GM12878 (cell line): ENCODE measurements around the gene PANK1. TPM values are rescaled to one million over a fixed set of nuclear protein-coding genes. Genes with fewer than 3 reads are reported as not detected.

Experiments
- ATAC-seq: fragments of 200-7000 bp; cut with Tn5 transposase; 3 replicates; pipeline ENCODE4 v1.9.1; 2020; ENCODE audit warnings: mild to moderate bottlenecking, moderate library complexity
- BruUV-seq: library from RNA; stranded (reverse); fragments of 400-500 nt; replicated peaks from 2 replicates; lab custom pipeline; 2021; lab: Mats Ljungman, UMichigan
- CTCF ChIA-PET: fragments of 300-600 bp; sonication (Branson Sonifier 250); formaldehyde crosslinking; extraction: SDS; loops from one replicate; lab custom pipeline; 2021; ENCODE audit warnings: inconsistent platforms; lab: Yijun Ruan, JAX
- POLR2A ChIA-PET: fragments of 350-600 bp; formaldehyde crosslinking; extraction: SDS; loops from one replicate; lab custom pipeline; 2021; ENCODE audit warnings: inconsistent platforms; lab: Charles Lee
- RAD21 ChIA-PET: fragments of 300-600 bp; sonication (Branson Sonifier 250); formaldehyde crosslinking; loops from one replicate; lab custom pipeline; 2023; ENCODE audit warnings: antibody characterized with exemption; ENCODE audit not compliant: unreplicated experiment; lab: Charles Lee
- SMC1A ChIA-PET: fragments of 300-600 bp; sonication (Branson Sonifier 250); formaldehyde crosslinking; loops from one replicate; lab custom pipeline; 2023; ENCODE audit not compliant: unreplicated experiment, uncharacterized antibody; lab: Charles Lee
- DNase-seq: peaks from one replicate; pipeline ENCODE4 v3.0.0-alpha.2; 2011; ENCODE audit warnings: low read depth, low spot score
- FAIRE-seq: peaks from 3 replicates; lab custom pipeline; 2011; peaks lifted over from hg19 to GRCh38; lab: Jason Lieb, UNC
- H2AFZ ChIP-seq: 2 replicates; pipeline ENCODE4 v1.6.0; 2011; ENCODE audit warnings: low read depth, low read length, control low read depth; ENCODE audit not compliant: control insufficient read depth
- H3K27ac ChIP-seq: 2 replicates; pipeline ENCODE4 v1.5.1; 2011; ENCODE audit warnings: control low read depth; ENCODE audit not compliant: control insufficient read depth, insufficient read depth
- H3K27me3 ChIP-seq, 2 experiments: replicated peaks in 1 of 2; 2 replicates each; pipeline versions ENCODE4 v1.6.0 to v1.6.1; 2011; ENCODE audit warnings: low read length in 1 of 2; ENCODE audit not compliant: control insufficient read depth in 2 of 2, insufficient read depth in 2 of 2
- H3K36me3 ChIP-seq, 2 experiments: 2 replicates each; pipeline ENCODE4 v1.5.1; 2011; ENCODE audit warnings: low read length in 1 of 2; ENCODE audit not compliant: control insufficient read depth in 2 of 2, insufficient read depth in 2 of 2
- H3K4me1 ChIP-seq: 2 replicates; pipeline ENCODE4 v1.6.1; 2011; ENCODE audit warnings: mild to moderate bottlenecking, low read length, moderate library complexity, mixed read lengths; ENCODE audit not compliant: control insufficient read depth, insufficient read depth
- H3K4me2 ChIP-seq: 2 replicates; pipeline ENCODE4 v1.6.0; 2011; ENCODE audit warnings: control low read depth; ENCODE audit not compliant: control insufficient read depth, insufficient read depth
- H3K4me3 ChIP-seq: fragments of 200-600 bp; sonication (generic); 2 replicates; pipeline ENCODE4 v1.5.1; 2016
- H3K79me2 ChIP-seq: 2 replicates; pipeline ENCODE4 v1.6.0; 2011; ENCODE audit warnings: low read length; ENCODE audit not compliant: control insufficient read depth, insufficient read depth
- H3K9ac ChIP-seq: 2 replicates; pipeline ENCODE4 v1.8.0; 2011; ENCODE audit warnings: low read length, control low read depth, mixed read lengths; ENCODE audit not compliant: control insufficient read depth, insufficient read depth
- H3K9me3 ChIP-seq: replicated peaks from 3 replicates; pipeline ENCODE4 v1.5.1; 2011; ENCODE audit warnings: mild to moderate bottlenecking, low read length; ENCODE audit not compliant: control insufficient read depth, insufficient read depth
- H4K20me1 ChIP-seq: 2 replicates; pipeline ENCODE4 v1.6.0; 2011; ENCODE audit not compliant: control insufficient read depth, insufficient read depth
- CUX1 ChIP-seq: IDR thresholded peaks from 2 replicates; pipeline ENCODE4 v1.6.1; 2012; ENCODE audit warnings: improper control_type of control experiment, low read depth, low read length; ENCODE audit not compliant: insufficient replicate concordance
- KLF5 ChIP-seq: fragments of 450-650 bp; IDR thresholded peaks from 2 replicates; pipeline ENCODE4 v1.6.1; 2014; ENCODE audit warnings: mild to moderate bottlenecking; ENCODE audit not compliant: partially characterized antibody
- MYB ChIP-seq: fragments of 150-350 bp; IDR thresholded peaks from 2 replicates; pipeline ENCODE4 v1.6.1; 2014; ENCODE audit warnings: mild to moderate bottlenecking, low read depth, low read length, borderline replicate concordance
- NKRF ChIP-seq: fragments of 450-650 bp; conservative IDR thresholded peaks from 2 replicates; pipeline ENCODE4 v1.6.1; 2017; ENCODE audit warnings: mild to moderate bottlenecking, moderate library complexity
- NR2F1 ChIP-seq: fragments of 450-650 bp; conservative IDR thresholded peaks from 2 replicates; pipeline ENCODE4 v1.6.1; 2017; ENCODE audit warnings: mild to moderate bottlenecking
- PML ChIP-seq: IDR thresholded peaks from 2 replicates; pipeline ENCODE4 v1.6.1; 2012; ENCODE audit warnings: low read length, inconsistent platforms
- RELA ChIP-seq: fragments of 450-650 bp; IDR thresholded peaks from 2 replicates; pipeline ENCODE4 v1.8.0; 2014; ENCODE audit warnings: borderline replicate concordance; ENCODE audit not compliant: partially characterized antibody
- RUNX3 ChIP-seq: IDR thresholded peaks from 2 replicates; pipeline ENCODE4 v1.6.1; 2012; ENCODE audit warnings: low read length, inconsistent platforms
- SP1 ChIP-seq: IDR thresholded peaks from one replicate; pipeline ENCODE4 v1.6.1; 2011; ENCODE audit warnings: low read depth, low read length
- SREBF2 ChIP-seq: IDR thresholded peaks from 2 replicates; pipeline ENCODE4 v1.6.1; 2012; ENCODE audit warnings: mild to moderate bottlenecking, low read length
- TBL1XR1 ChIP-seq: IDR thresholded peaks from 2 replicates; pipeline ENCODE4 v1.6.1; 2012; ENCODE audit warnings: low read depth, low read length, improper control_type of control experiment
- ZBTB33 ChIP-seq: fragments of 450-650 bp; IDR thresholded peaks from 2 replicates; pipeline ENCODE4 v1.6.1; 2017; ENCODE audit warnings: mild to moderate bottlenecking
- ZNF207 ChIP-seq: fragments of 450-650 bp; IDR thresholded peaks from 2 replicates; pipeline ENCODE4 v1.6.1; 2014; ENCODE audit warnings: antibody characterized with exemption, mild to moderate bottlenecking, borderline replicate concordance
- ZNF384 ChIP-seq: IDR thresholded peaks from 2 replicates; pipeline ENCODE4 v1.6.1; 2012; ENCODE audit warnings: low read depth, mild to moderate bottlenecking, low read length, improper control_type of control experiment, borderline replicate concordance
- WGBS: methylation state at CpG from one replicate; pipeline ENCODE4 v1.1.6; 2016; ENCODE audit warnings: low lambda C conversion rate; ENCODE audit not compliant: insufficient replicate concordance, insufficient coverage; ENCODE audit errors: missing lambda C conversion rate; 5-methylcytosine and 5-hydroxymethylcytosine counted together
- in situ Hi-C: fragments of 300-500 bp; cut with MboI; formaldehyde crosslinking; loops from 9 replicates; pipeline ENCODE4 v1.14.3; 2018; ENCODE audit warnings: mixed read lengths
- intact Hi-C: fragments of 100-400 bp; cut with micrococcal nuclease; formaldehyde crosslinking; loops from one replicate; pipeline ENCODE4 v1.14.2; 2022; ENCODE audit not compliant: unreplicated experiment
- polyA plus RNA-seq, 11 experiments: library from polyadenylated mRNA; depleted of rRNA in 4 of 11; unstranded in 6 of 11; stranded (reverse) in 5 of 11; fragments of >200 nt; fragmentation: Nextera tagmentation in 4 of 11; fragmentation: Illumina TruSeq in 1 of 11; extraction: Ambion mirVana in 4 of 11; extraction: Trizol in 1 of 11; gene quantifications; 1 replicate in 1 of 11; 2 replicates in 10 of 11; pipeline versions ENCODE4 v1.2.1 to v1.2.3, GENCODE V29; 2011 to 2016; ENCODE audit warnings: inconsistent platforms in 2 of 11, missing spikeins in 2 of 11, low read depth in 1 of 11
- total RNA-seq, 4 experiments: library from RNA; depleted of rRNA in 3 of 4; stranded (reverse); fragments of >200 nt in 3 of 4; fragmentation: Illumina TruSeq in 1 of 4; extraction: Trizol in 1 of 4; gene quantifications; 2 replicates each; pipeline versions ENCODE4 v1.2.1 to v1.2.3, GENCODE V29; 2013 to 2021

Gene PANK1
- total and polyA plus RNA-seq, 10 of the 15 experiments (the other 5 are each of a cell fraction or from before 2014, with no cell fraction given), result 1.9 to 10.6 (median 5.8) TPM

GRCh38 chr10:89692416-89692815 is 47.4 kb upstream of the PANK1 start:
- intact Hi-C loops, result no loop called here
- no peak overlapping the region for H3K27ac ChIP-seq
- H3K4me2 ChIP-seq, result no peak overlapping the region
- ChIA-PET SMC1A (interaction anchor here (1.1 to 3.5 kb wide), 9 partner anchors 9 to 99 kb away, joined by 3 to 17 read pairs (median 3); partner anchors contain the start of gene KIF20B), RAD21 (interaction anchor here (1.4 kb wide), 1 partner anchor 9 kb away, joined by 4 read pairs; the partner anchor contains the start of gene KIF20B), CTCF (interaction anchor here (0.7 kb wide), 1 partner anchor 9 kb away, joined by 3 read pairs; no protein-coding TSS in a partner anchor), POLR2A (interaction anchor here (0.6 kb wide), 1 partner anchor 19 kb away, joined by 3 read pairs; no protein-coding TSS in a partner anchor)
- no peaks in the 10 kb centered on the region for H3K27me3 ChIP-seq
- 76% methylated on average over 4 of the region's 4 CpGs for WGBS
- FAIRE-seq (no peak), DNase-seq (no peak), ATAC-seq (no peak)
- TF ChIP-seq NR2F1, result no peak
- no peak for TF ChIP-seq SREBF2
- no peak for TF ChIP-seq RUNX3
- no peak for TF ChIP-seq RELA
- no peak for TF ChIP-seq ZNF384
- no peak for TF ChIP-seq CUX1
- TF ChIP-seq ZNF207, result no peak
- TF ChIP-seq TBL1XR1, result no peak
- no peak for TF ChIP-seq SP1
- TF ChIP-seq ZBTB33, result no peak
- TF ChIP-seq NKRF, result no peak
- no peak for TF ChIP-seq PML
- TF ChIP-seq KLF5, result no peak
- TF ChIP-seq MYB, result no peak
- no peaks in the 10 kb centered on the region for H3K9me3 ChIP-seq
- H4K20me1 ChIP-seq, result no peaks in the 10 kb centered on the region
- in situ Hi-C loops, result no loop called here
- H3K79me2 ChIP-seq, result no peaks in the 10 kb centered on the region
- BruUV-seq, result no TSS peak
- no peaks in the 10 kb centered on the region for H3K36me3 ChIP-seq
- H3K4me1 ChIP-seq, result no peaks in the 10 kb centered on the region
- H3K4me3 ChIP-seq, result no peak overlapping the region
- H2AFZ ChIP-seq, result no peak overlapping the region
- H3K9ac ChIP-seq, result no peak overlapping the region
